Prostate gland (tissue), 2 donors: ENCODE data around the gene JAKMIP3. TPM values are rescaled to one million over a fixed set of nuclear protein-coding genes. Genes with fewer than 3 reads are reported as not detected.

Experiments
- DNase-seq: peaks from one replicate; pipeline ENCODE4 v3.0.0-alpha.2; 2019; ENCODE audit warnings: low spot score
- H3K27ac ChIP-seq, 2 donors: fragments of 200-600 bp; sonication (generic); 2 replicates each; pipeline ENCODE4 v1.5.1; 2017 to 2019
- H3K27me3 ChIP-seq: fragments of 200-600 bp; sonication (generic); replicated peaks from 2 replicates; pipeline ENCODE4 v1.5.1; 2019; ENCODE audit not compliant: insufficient read depth
- H3K36me3 ChIP-seq, 2 donors: fragments of 200-600 bp; sonication (generic); 1 replicate in 1 of 2; 2 replicates in 1 of 2; pipeline versions ENCODE4 v1.5.1 to v1.8.1; 2017 to 2019
- H3K4me1 ChIP-seq: fragments of 200-600 bp; sonication (generic); replicated peaks from 2 replicates; pipeline ENCODE4 v1.5.1; 2019
- H3K4me3 ChIP-seq, 2 donors: fragments of 200-600 bp; sonication (generic); 2 replicates each; pipeline ENCODE4 v1.5.1; 2017 to 2019
- H3K9me3 ChIP-seq: fragments of 200-600 bp; sonication (generic); 2 replicates; pipeline ENCODE4 v1.5.1; 2017
- CTCF ChIP-seq, 4 experiments: fragments of 200-600 bp in 2 of 4; fragments of 450-650 bp in 2 of 4; sonication (generic) in 2 of 4; IDR thresholded peaks; 1 replicate in 3 of 4; 2 replicates in 1 of 4; pipeline ENCODE4 v1.5.1; 2016 to 2019; ENCODE audit warnings: antibody characterized with exemption in 4 of 4, mild to moderate bottlenecking in 2 of 4, moderate library complexity in 2 of 4
- POLR2A ChIP-seq: fragments of 450-650 bp; IDR thresholded peaks from one replicate; pipeline ENCODE4 v1.6.1; 2016; ENCODE audit warnings: antibody characterized with exemption, mild to moderate bottlenecking
- POLR2AphosphoS5 ChIP-seq: sonication (generic); formaldehyde crosslinking; IDR thresholded peaks from one replicate; pipeline ENCODE4 v1.6.1; 2017; ENCODE audit warnings: antibody characterized with exemption
- WGBS: methylation state at CpG from one replicate; pipeline ENCODE4 v1.1.5; 2018; 5-methylcytosine and 5-hydroxymethylcytosine counted together
- intact Hi-C: fragments of 100-400 bp; cut with DNase I; formaldehyde crosslinking; loops from one replicate; pipeline ENCODE4 v1.14.2; 2022
- total RNA-seq, 2 donors: library from RNA; depleted of rRNA; stranded (reverse); fragments of >200 nt; gene quantifications; one replicate each; pipeline ENCODE4 v1.1.0, GENCODE V29; 2016

Gene JAKMIP3
- total RNA-seq, 2 donors from 2014 or later, result 2.6 to 3.4 TPM

- Histone ChIP-seq H3K4me3 (no peak overlapping the region), H3K9me3 (no peaks in the 10 kb centered on the region), H3K27ac (no peak overlapping the region), H3K4me1 (no peaks in the 10 kb centered on the region), H3K36me3 (no peaks in the 10 kb centered on the region), H3K27me3 (no peaks in the 10 kb centered on the region)
- WGBS, result 79% methylated on average over 9 of the region's 9 CpGs
- no peak for DNase-seq
- intact Hi-C loops, result no loop called here
- TF ChIP-seq POLR2A (no peak), CTCF (IDR thresholded peaks at IDR 0.05) (no peak), POLR2AphosphoS5 (no peak)
These were observed 29.0 kb downstream of the JAKMIP3 start for GRCh38 chr10:132094581-132095234.

- no peaks in the 10 kb centered on the region for H3K9me3 ChIP-seq
- H3K27ac ChIP-seq, result no peak overlapping the region
- H3K27me3 ChIP-seq, result no peaks in the 10 kb centered on the region
- no peak overlapping the region for H3K4me3 ChIP-seq
- no peak for DNase-seq
- H3K36me3 ChIP-seq, result no peaks in the 10 kb centered on the region
- TF ChIP-seq CTCF (IDR thresholded peaks at IDR 0.05) (no peak), POLR2AphosphoS5 (no peak), POLR2A (no peak)
- H3K4me1 ChIP-seq, result no peaks in the 10 kb centered on the region
- intact Hi-C loops, result no loop called here
- WGBS, result 91% methylated on average over 12 of the region's 12 CpGs
These were observed 29.8 kb downstream of the JAKMIP3 start for GRCh38 chr10:132095403-132096113.

GRCh38 chr10:132096223-132096622, 30.5 kb downstream of the JAKMIP3 start:
- Histone ChIP-seq H3K4me3 (no peak overlapping the region), H3K27me3 (no peaks in the 10 kb centered on the region), H3K4me1 (no peaks in the 10 kb centered on the region), H3K27ac (no peak overlapping the region), H3K9me3 (no peaks in the 10 kb centered on the region), H3K36me3 (no peaks in the 10 kb centered on the region)
- TF ChIP-seq POLR2A (no peak), POLR2AphosphoS5 (no peak), CTCF (IDR thresholded peaks at IDR 0.05) (no peak)
- intact Hi-C loops, result no loop called here
- WGBS, result 40% methylated on average over 6 of the region's 6 CpGs
- DNase-seq, result no peak

- DNase-seq, result no peak
- H3K9me3 ChIP-seq, result no peaks in the 10 kb centered on the region
- 91% methylated on average over 22 of the region's 22 CpGs for WGBS
- no peak overlapping the region for H3K27ac ChIP-seq
- TF ChIP-seq CTCF (IDR thresholded peaks at IDR 0.05) (no peak), POLR2AphosphoS5 (no peak), POLR2A (no peak)
- H3K4me1 ChIP-seq, result no peaks in the 10 kb centered on the region
- no peaks in the 10 kb centered on the region for H3K36me3 ChIP-seq
- H3K27me3 ChIP-seq, result no peaks in the 10 kb centered on the region
- no peak overlapping the region for H3K4me3 ChIP-seq
- intact Hi-C loops, result no loop called here
These were observed 31.2 kb downstream of the JAKMIP3 start for GRCh38 chr10:132096863-132097478.
